ENCODE measurements around the gene RNF217. TPM values are rescaled to one million over a fixed set of nuclear protein-coding genes. Genes with fewer than 3 reads are reported as not detected.
"Not testable (repeated sequence)": the region's sequence is repeated elsewhere in the genome, so short reads cannot be mapped to it uniquely, and the experiment has no call there.

Gene RNF217
- total and polyA plus RNA-seq, 5 donors from 2014 or later: 0.12 TPM; not detected in 4

GRCh38 chr6:125121894-125122293, 159.7 kb downstream of the RNF217 start:
- no peak for ATAC-seq (ENCODE audit: low read depth in 2 of 2)
- no peak overlapping the region for H3K27ac Mint-ChIP-seq

GRCh38 chr6:125123051-125123450, 160.8 kb downstream of the RNF217 start:
- no peaks in the 10 kb centered on the region for H3K9me3 ChIP-seq (ENCODE audit: control insufficient read depth in 2 of 2, low read length in 2 of 2)
- H3K36me3 ChIP-seq (ENCODE audit: control insufficient read depth, insufficient read depth, low read length): no peaks in the 10 kb centered on the region
- H3K27me3 ChIP-seq (ENCODE audit: control insufficient read depth, insufficient read depth, low read length): no peaks in the 10 kb centered on the region
- H3K4me3 Mint-ChIP-seq: no peak overlapping the region
- ATAC-seq (ENCODE audit: low read depth in 2 of 2): no peak
- H3K27me3 Mint-ChIP-seq: no peaks in the 10 kb centered on the region
- H3K4me1 Mint-ChIP-seq: no peaks in the 10 kb centered on the region
- peaks cover 0 to 8% (median 0%) of the 10 kb centered on the region in 7 donors for H3K9me3 Mint-ChIP-seq
- DNase-seq: no peak
- H3K4me3 ChIP-seq (ENCODE audit: low read depth, low read length): no peak overlapping the region
- no peak overlapping the region for H3K27ac ChIP-seq (ENCODE audit: insufficient read depth, low read length, poor library complexity, severe bottlenecking)
- H3K36me3 Mint-ChIP-seq: no peaks in the 10 kb centered on the region
- no peaks in the 10 kb centered on the region for H3K4me1 ChIP-seq (ENCODE audit: control insufficient read depth, insufficient read depth, low read length, poor library complexity, severe bottlenecking)
- no peak overlapping the region for H3K27ac Mint-ChIP-seq

More at GRCh38 chr6:125121894-125122293, 159.7 kb downstream of the RNF217 start:
- H3K27me3 ChIP-seq (ENCODE audit: control insufficient read depth, insufficient read depth, low read length): no peaks in the 10 kb centered on the region
- H3K4me1 ChIP-seq (ENCODE audit: control insufficient read depth, insufficient read depth, low read length, poor library complexity, severe bottlenecking): no peaks in the 10 kb centered on the region
- Mint-ChIP-seq H3K4me1 (no peaks in the 10 kb centered on the region), H3K36me3 (no peaks in the 10 kb centered on the region), H3K4me3 (no peak overlapping the region), H3K9me3 (peaks cover 0 to 8% (median 0%) of the 10 kb centered on the region in 7 donors), H3K27me3 (no peaks in the 10 kb centered on the region)
- no peak overlapping the region for H3K4me3 ChIP-seq (ENCODE audit: low read depth, low read length)
- no peak for DNase-seq
- H3K36me3 ChIP-seq (ENCODE audit: control insufficient read depth, insufficient read depth, low read length): no peaks in the 10 kb centered on the region
- H3K27ac ChIP-seq (ENCODE audit: insufficient read depth, low read length, poor library complexity, severe bottlenecking): no peak overlapping the region
- H3K9me3 ChIP-seq (ENCODE audit: control insufficient read depth in 2 of 2, low read length in 2 of 2): no peaks in the 10 kb centered on the region

- Histone ChIP-seq H3K27ac (ENCODE audit: insufficient read depth, low read length, poor library complexity, severe bottlenecking) (no peak overlapping the region), H3K9me3 (ENCODE audit: control insufficient read depth in 2 of 2, low read length in 2 of 2) (no peaks in the 10 kb centered on the region), H3K4me1 (ENCODE audit: control insufficient read depth, insufficient read depth, low read length, poor library complexity, severe bottlenecking) (no peaks in the 10 kb centered on the region), H3K4me3 (ENCODE audit: low read depth, low read length) (no peak overlapping the region), H3K36me3 (ENCODE audit: control insufficient read depth, insufficient read depth, low read length) (no peaks in the 10 kb centered on the region), H3K27me3 (ENCODE audit: control insufficient read depth, insufficient read depth, low read length) (no peaks in the 10 kb centered on the region)
- Mint-ChIP-seq H3K36me3 (no peaks in the 10 kb centered on the region), H3K9me3 (peaks cover 0 to 8% (median 0%) of the 10 kb centered on the region in 7 donors), H3K4me3 (no peak overlapping the region), H3K27ac (no peak overlapping the region), H3K4me1 (no peaks in the 10 kb centered on the region), H3K27me3 (no peaks in the 10 kb centered on the region)
- ATAC-seq (ENCODE audit: low read depth in 2 of 2) (no peak), DNase-seq (no peak)
Observed at GRCh38 chr6:125123468-125124048, 161.3 kb downstream of the RNF217 start.

- no peaks in the 10 kb centered on the region for H3K36me3 ChIP-seq (ENCODE audit: control insufficient read depth, insufficient read depth, low read length)
- Mint-ChIP-seq H3K27ac (no peak overlapping the region), H3K36me3 (no peaks in the 10 kb centered on the region), H3K27me3 (peaks cover 2% of the 10 kb centered on the region), H3K4me1 (no peaks in the 10 kb centered on the region), H3K9me3 (peaks cover 0 to 8% (median 0%) of the 10 kb centered on the region in 7 donors), H3K4me3 (no peak overlapping the region)
- no peak overlapping the region for H3K27ac ChIP-seq (ENCODE audit: insufficient read depth, low read length, poor library complexity, severe bottlenecking)
- H3K9me3 ChIP-seq (ENCODE audit: control insufficient read depth in 2 of 2, low read length in 2 of 2): no peaks in the 10 kb centered on the region
- ATAC-seq (ENCODE audit: low read depth in 2 of 2): no peak
- no peaks in the 10 kb centered on the region for H3K4me1 ChIP-seq (ENCODE audit: control insufficient read depth, insufficient read depth, low read length, poor library complexity, severe bottlenecking)
- H3K4me3 ChIP-seq (ENCODE audit: low read depth, low read length): no peak overlapping the region
- no peak for DNase-seq
- H3K27me3 ChIP-seq (ENCODE audit: control insufficient read depth, insufficient read depth, low read length): no peaks in the 10 kb centered on the region
Observed at GRCh38 chr6:125124049-125124669, 161.9 kb downstream of the RNF217 start.

GRCh38 chr6:125125856-125126255, 163.6 kb downstream of the RNF217 start:
- ATAC-seq (ENCODE audit: low read depth in 2 of 2); H3K9me3 ChIP-seq (ENCODE audit: control insufficient read depth in 2 of 2, low read length in 2 of 2); H3K4me3 Mint-ChIP-seq; H3K27ac ChIP-seq (ENCODE audit: insufficient read depth, low read length, poor library complexity, severe bottlenecking); H3K36me3 Mint-ChIP-seq; H3K27me3 Mint-ChIP-seq; H3K27ac Mint-ChIP-seq; DNase-seq; H3K4me3 ChIP-seq (ENCODE audit: low read depth, low read length); H3K4me1 Mint-ChIP-seq; H3K9me3 Mint-ChIP-seq; H3K4me1 ChIP-seq (ENCODE audit: control insufficient read depth, insufficient read depth, low read length, poor library complexity, severe bottlenecking); H3K27me3 ChIP-seq (ENCODE audit: control insufficient read depth, insufficient read depth, low read length); H3K36me3 ChIP-seq (ENCODE audit: control insufficient read depth, insufficient read depth, low read length): not testable (repeated sequence)

GRCh38 chr6:125129354-125129753, 167.1 kb downstream of the RNF217 start:
- Histone ChIP-seq H3K27me3 (ENCODE audit: control insufficient read depth, insufficient read depth, low read length) (no peaks in the 10 kb centered on the region), H3K9me3 (ENCODE audit: control insufficient read depth in 2 of 2, low read length in 2 of 2) (no peaks in the 10 kb centered on the region), H3K36me3 (ENCODE audit: control insufficient read depth, insufficient read depth, low read length) (no peaks in the 10 kb centered on the region), H3K27ac (ENCODE audit: insufficient read depth, low read length, poor library complexity, severe bottlenecking) (no peak overlapping the region), H3K4me3 (ENCODE audit: low read depth, low read length) (no peak overlapping the region), H3K4me1 (ENCODE audit: control insufficient read depth, insufficient read depth, low read length, poor library complexity, severe bottlenecking) (no peaks in the 10 kb centered on the region)
- Mint-ChIP-seq H3K4me3 (no peak overlapping the region), H3K27me3 (peaks cover 5% of the 10 kb centered on the region), H3K27ac (no peak overlapping the region), H3K4me1 (no peaks in the 10 kb centered on the region), H3K36me3 (no peaks in the 10 kb centered on the region), H3K9me3 (peaks cover 0 to 6% (median 0%) of the 10 kb centered on the region in 7 donors)
- ATAC-seq (ENCODE audit: low read depth in 2 of 2): no peak
- DNase-seq: no peak

- no peaks in the 10 kb centered on the region for H3K36me3 ChIP-seq (ENCODE audit: control insufficient read depth, insufficient read depth, low read length)
- H3K4me3 Mint-ChIP-seq: no peak overlapping the region
- H3K27ac Mint-ChIP-seq: no peak overlapping the region
- H3K36me3 Mint-ChIP-seq: no peaks in the 10 kb centered on the region
- peaks cover 0 to 2% (median 0%) of the 10 kb centered on the region in 7 donors for H3K9me3 Mint-ChIP-seq
- H3K27me3 ChIP-seq (ENCODE audit: control insufficient read depth, insufficient read depth, low read length): no peaks in the 10 kb centered on the region
- ATAC-seq (ENCODE audit: low read depth in 2 of 2) (no peak), DNase-seq (no peak)
- H3K27ac ChIP-seq (ENCODE audit: insufficient read depth, low read length, poor library complexity, severe bottlenecking): no peak overlapping the region
- H3K4me1 ChIP-seq (ENCODE audit: control insufficient read depth, insufficient read depth, low read length, poor library complexity, severe bottlenecking): no peaks in the 10 kb centered on the region
- H3K9me3 ChIP-seq (ENCODE audit: control insufficient read depth in 2 of 2, low read length in 2 of 2): no peaks in the 10 kb centered on the region
- H3K27me3 Mint-ChIP-seq: peaks cover 5% of the 10 kb centered on the region
- H3K4me1 Mint-ChIP-seq: no peaks in the 10 kb centered on the region
- no peak overlapping the region for H3K4me3 ChIP-seq (ENCODE audit: low read depth, low read length)
Observed at GRCh38 chr6:125132058-125132457, 169.8 kb downstream of the RNF217 start.

GRCh38 chr6:125136378-125136777, 174.1 kb downstream of the RNF217 start:
- Mint-ChIP-seq H3K36me3 (no peaks in the 10 kb centered on the region), H3K27ac (no peak overlapping the region), H3K4me1 (no peaks in the 10 kb centered on the region), H3K27me3 (peaks cover 5% of the 10 kb centered on the region), H3K4me3 (no peak overlapping the region), H3K9me3 (peaks cover 0 to 2% (median 0%) of the 10 kb centered on the region in 7 donors)
- Histone ChIP-seq H3K4me3 (ENCODE audit: low read depth, low read length) (no peak overlapping the region), H3K4me1 (ENCODE audit: control insufficient read depth, insufficient read depth, low read length, poor library complexity, severe bottlenecking) (no peaks in the 10 kb centered on the region), H3K36me3 (ENCODE audit: control insufficient read depth, insufficient read depth, low read length) (no peaks in the 10 kb centered on the region), H3K27ac (ENCODE audit: insufficient read depth, low read length, poor library complexity, severe bottlenecking) (no peak overlapping the region), H3K9me3 (ENCODE audit: control insufficient read depth in 2 of 2, low read length in 2 of 2) (no peaks in the 10 kb centered on the region), H3K27me3 (ENCODE audit: control insufficient read depth, insufficient read depth, low read length) (no peaks in the 10 kb centered on the region)
- DNase-seq (no peak), ATAC-seq (ENCODE audit: low read depth in 2 of 2) (no peak)
